GM18526 (cell line): ENCODE results near the gene MYMK.

Source experiments
- POLR2A ChIP-seq: IDR thresholded peaks from 3 replicates; pipeline ENCODE4 v1.6.1; 2011; ENCODE audit not compliant: insufficient read length; ENCODE audit errors: extremely low read depth

Gene MYMK

DNA sequence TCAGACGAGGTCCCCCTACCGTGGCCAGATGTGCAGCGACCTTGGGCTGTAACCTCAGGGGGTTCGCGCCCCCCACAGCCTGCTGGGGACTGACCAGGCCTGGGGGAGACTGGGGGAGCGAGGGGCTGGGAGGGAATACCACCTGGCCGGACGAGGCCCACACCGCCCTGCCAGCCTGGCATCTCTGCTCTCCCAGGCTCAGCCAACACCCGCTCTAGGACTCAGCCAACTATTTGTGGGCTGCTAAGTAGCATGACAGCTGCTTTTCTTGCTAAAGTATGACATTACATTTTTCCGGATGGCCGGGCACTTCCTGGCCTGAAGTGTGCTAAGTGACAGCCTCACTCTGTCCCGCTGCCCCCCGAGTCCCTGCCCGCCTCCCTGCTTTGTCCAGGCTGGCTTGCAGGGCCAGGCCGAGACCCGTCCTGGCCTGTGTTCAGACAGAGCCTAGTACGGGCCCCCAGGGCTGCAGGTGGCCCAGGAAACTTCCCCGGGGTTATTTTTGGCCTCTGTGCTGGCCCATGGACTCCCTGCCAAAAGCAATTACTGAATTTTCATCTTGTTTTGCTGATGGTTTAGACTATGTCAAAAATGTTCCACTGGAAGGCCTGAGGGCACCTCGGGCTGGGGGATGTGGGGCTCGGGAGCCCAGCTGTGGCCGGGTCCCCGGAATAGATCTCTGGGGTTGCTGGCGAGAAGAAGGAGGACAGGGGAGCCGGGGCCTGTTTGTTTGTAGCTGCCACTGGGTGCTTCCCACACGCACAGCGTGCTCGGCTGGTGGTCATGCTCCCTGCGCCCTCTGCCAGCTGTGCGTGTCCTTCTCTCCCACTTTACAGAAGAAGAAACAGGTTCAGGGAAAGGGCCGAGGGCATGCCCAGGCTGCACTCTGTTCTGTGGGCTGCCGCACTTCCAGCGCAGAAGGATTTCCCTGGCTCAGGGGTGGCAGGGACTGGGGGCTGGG is 32.4 kb downstream of the MYMK start:
- no peak for TF ChIP-seq POLR2A

DNA sequence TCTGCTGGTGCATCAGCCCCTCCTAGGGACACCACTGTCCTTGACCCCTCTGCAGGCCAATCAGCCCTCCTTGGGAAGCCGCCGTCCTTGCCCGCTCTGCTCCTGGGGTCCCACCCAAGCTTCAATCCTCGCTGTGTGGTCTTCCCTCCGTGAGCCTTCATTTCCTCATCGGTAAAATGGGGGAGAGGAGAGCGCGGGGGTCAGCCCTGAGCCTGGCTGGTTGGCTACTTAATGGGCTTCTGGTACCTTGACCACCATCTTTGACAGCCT is 33.2 kb downstream of the MYMK start:
- no peak for TF ChIP-seq POLR2A

DNA sequence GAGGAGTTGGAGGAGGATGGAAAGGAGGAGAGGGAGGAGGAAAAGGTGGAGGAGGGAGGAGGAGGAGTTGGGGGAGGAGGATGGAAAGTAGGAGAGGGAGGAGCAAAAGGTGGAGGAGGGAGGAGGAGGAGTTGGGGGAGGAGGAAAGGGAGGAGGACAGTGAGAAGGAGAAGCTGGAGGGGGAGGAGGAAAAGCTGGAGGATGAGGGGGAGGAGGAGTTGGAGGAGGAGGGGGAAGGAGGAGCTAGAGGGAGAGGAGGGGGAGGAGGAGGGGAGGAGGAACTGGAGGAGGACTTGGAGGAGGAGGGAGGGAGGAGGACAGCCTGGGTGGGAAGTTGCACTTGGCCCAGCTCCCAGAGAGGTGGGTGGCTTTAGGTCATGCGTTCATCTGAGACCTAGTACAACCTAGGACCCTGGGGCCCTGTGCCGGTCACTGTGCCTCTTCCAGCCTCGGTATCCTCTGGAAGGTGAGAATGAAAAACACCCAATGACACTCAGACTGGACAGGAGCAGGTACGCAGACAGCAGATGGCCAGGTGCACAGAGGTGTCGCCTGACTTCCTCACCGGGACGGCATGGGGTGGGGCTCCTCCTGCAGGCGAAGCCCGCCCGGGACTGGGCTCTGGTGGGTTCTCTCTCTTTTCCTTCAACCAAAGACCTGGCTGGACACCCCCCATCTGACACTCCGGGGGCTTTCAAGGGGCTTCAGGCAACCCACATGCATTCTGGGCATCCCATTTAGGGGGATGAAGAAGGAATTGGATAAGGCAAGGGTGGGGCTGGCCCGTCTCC is 33.7 kb downstream of the MYMK start:
- TF ChIP-seq POLR2A: no peak

DNA sequence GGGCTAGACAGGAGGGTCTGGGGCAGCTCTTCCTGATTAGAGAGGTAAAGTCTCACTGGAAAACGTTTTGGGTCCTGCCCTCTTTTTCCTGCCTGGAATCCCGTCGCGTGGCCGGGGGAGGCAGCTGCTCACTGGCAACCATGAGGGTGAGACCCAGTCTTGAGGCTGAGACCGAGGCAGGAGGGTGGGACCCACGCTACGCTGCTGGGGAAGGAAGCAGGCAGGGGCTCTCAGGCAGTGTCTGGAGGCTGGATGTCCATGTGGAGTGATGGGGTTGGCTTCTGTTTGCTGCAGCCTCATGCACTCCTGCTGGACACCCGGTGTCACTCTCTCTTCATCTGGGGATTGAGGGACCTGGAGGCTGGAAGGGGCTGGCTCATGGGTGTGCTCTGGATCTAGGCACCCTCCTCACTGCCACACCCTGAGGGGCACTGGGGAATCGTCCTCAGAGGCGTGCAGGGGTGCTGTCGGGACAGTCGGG is 34.5 kb downstream of the MYMK start:
- TF ChIP-seq POLR2A: no peak

GRCh38 chr9:133489253-133490190 is 35.2 kb downstream of the MYMK start:
- TF ChIP-seq POLR2A: no peak

DNA sequence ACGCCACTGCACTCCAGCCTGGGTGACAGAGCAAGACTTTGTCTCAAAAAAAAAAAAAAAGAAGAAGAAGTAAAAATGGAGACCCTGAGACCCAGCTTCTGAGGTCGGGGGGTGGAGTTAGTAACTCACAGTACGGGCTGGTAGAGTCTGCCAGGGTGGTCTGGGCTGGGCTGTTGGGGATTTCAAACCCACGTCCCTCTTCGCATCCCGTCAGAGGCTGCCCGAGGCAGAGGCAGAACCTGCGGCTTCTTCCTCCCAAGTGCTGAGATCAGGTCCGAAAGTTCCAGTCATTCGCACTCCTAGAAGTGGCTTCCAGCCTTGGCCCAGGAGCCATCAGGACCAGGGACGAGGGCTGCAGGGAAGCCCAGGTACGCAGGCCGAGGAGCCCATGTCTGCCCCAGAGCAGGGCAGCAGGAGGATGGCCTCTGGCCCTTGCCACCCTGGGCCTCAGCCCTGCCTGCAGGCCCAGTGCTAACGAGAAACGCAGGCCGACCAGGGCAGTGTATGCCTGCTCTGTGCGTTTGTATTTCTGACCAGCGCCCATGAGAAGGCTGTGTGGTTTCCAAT is 36.0 kb downstream of the MYMK start:
- TF ChIP-seq POLR2A: no peak

GRCh38 chr9:133487331-133487725 is 37.4 kb downstream of the MYMK start:
- TF ChIP-seq POLR2A: no peak

GRCh38 chr9:133485531-133486260 is 39.1 kb downstream of the MYMK start:
- no peak for TF ChIP-seq POLR2A

- no peak for TF ChIP-seq POLR2A
Observed at GRCh38 chr9:133484671-133485437, 39.9 kb downstream of the MYMK start.

DNA sequence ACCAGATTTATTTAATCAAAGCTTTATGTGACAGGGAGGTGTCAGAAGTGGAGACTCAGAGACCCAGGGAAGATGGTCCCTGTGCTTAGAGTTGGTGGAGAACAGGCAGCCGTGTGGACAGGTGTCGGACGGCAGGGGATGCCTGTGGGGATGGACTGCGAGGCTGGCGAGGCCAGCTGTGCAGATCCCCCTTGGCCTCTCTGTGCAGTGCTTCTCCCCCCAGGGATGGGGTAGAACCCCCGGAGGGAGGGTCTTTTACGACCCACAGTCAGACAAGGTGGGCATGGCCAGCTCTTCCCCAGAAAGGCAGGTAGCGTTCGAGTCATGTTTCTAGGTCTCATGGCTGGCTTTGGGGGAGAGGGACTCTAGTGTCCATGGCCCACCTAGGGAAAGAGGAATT is 41.1 kb downstream of the MYMK start:
- no peak for TF ChIP-seq POLR2A

- peak; percentile 89 for TF ChIP-seq POLR2A
Observed at GRCh38 chr9:133478851-133479711, 45.7 kb downstream of the MYMK start, which contains the start of gene SLC2A6. Gene SLC2A6, minus strand, starts transcription at chr9:133479099. Its CDS starts 40 bp downstream, at chr9:133479059.
